HG03565 (cell line): ENCODE data around the gene ROBO1.

Experiments
- ATAC-seq: cut with Tn5 transposase; IDR thresholded peaks from one replicate; pipeline ENCODE4 v1.9.1; 2021; ENCODE audit warnings: mild to moderate bottlenecking, moderate library complexity; ENCODE audit not compliant: unreplicated experiment

ROBO1 gene

GRCh38 chr3:79672075-79672474 lies 95.7 kb downstream of the ROBO1 start:
- no peak for ATAC-seq

- ATAC-seq: no peak
Observed at GRCh38 chr3:79670178-79670577, 97.6 kb downstream of the ROBO1 start.

DNA sequence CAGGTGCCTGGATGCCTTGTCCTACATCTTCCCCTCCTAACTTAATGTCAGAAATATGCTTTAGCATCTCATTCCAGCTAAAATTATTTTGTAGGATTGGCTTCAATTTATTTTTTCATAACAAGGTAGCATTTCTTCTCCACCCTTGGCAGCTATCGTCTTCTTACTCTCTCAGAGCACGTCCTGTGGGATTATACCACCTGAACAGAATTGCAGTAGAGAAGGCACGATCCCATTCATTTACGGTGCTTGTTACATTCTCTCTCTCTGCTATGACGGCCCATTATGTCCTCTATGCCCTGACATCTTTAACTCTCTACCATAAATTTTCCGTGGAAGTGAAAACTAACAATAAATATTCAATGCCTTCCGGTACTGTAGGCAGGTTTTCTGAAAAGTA lies 103.3 kb downstream of the ROBO1 start:
- ATAC-seq: no peak

DNA sequence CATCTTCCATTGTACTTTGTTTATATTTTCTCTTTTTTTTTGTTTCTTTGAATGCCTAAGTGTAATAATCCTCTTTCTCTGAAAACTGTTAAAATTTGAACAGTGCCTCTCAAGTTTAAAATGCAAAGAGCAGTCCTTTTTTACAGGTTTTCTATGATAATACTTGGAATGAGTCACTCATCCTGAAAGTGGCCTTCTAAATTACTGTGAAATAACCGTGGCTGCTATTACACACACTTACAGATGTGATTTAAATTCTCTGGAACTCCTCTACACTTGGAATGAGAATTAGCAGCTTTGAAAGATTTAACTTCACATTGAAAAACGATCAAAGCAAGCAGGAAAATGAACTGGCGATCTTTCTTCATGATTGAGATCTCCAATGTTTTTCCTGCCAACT lies 105.9 kb downstream of the ROBO1 start:
- ATAC-seq: no peak

DNA sequence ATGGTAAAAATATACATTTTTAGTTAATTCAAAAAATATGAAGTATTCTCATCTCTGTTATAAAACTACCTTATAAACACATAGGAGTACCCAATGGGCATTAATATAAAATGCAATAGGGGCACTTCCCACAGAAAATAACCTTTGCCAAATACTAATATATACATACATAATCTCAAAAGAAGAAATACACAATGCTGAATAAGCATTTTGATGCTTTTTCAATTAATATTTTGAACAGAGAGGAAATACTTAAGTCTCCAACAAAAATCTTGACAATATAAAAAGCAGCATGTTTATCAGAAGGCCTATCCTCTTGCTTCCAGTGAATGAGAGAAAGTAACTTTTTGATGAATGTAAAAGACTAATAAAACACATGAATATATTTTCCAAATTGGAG lies 110.7 kb downstream of the ROBO1 start:
- ATAC-seq: no peak

DNA sequence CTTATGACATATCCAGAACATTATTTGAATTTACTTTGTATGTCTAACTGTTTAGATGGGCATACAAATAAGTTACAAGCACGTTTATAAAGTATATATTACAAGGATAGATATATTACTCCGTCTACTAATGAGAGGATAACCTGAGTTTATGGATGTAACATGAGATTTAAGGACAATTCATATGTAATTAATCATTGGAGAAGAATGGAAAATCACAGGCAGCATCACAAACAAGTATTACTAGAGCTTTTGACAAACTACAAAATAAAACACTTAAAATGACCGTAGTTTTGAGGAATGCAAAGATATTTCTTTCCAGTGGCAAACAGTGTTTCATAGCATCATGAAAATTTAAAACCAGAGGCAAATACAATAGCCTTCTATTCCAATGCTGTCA lies 113.8 kb downstream of the ROBO1 start:
- ATAC-seq: no peak

DNA sequence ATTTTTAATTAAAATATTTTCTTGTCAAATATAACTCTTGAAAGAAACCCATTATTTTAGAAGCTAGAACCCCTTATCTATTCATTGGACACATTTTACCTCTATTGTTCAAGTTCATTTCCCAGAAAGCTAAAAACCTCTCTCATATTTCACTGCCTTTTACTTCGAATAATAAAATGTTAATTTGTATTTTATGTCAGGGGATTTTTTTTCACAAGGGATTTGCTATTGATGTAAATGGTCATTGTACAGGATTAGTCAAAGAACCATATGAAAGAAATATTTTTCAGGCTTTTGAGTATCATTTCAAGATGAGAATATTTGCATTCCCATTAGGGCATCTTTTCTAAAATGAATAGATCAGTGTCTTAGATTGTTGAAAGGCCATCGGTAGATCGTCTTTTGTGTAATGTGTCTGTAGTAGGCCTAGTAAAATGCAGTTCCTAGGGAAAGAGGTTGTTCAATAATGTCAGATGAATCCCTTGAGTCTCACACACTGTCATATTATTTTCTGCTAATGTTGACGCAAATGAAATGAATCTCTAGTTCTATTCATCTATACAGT lies 114.5 kb downstream of the ROBO1 start:
- no peak for ATAC-seq

DNA sequence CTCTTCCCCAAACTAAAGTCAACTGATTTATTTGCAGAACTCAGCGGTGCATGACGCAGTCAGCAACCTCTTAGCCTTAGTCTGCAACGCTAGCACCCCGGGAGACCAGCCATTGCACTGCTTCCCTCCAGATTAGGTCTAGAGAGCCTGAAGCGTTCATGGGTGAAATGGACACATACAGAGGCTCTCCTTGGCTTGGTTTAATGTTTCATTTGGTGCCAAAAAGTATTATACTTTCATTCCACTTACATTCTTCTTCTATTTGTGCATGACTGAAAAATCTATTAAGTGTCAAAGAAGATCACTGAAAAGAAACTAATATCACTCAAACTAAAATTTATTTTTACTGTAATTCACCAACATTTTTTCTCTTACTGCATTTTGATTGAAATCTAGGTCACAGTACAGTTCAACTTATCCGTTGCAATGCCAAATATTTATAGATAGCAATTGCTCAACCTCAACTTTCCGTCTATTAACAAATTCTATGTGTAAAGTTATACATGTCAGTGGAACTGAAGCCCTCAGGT lies 116.2 kb downstream of the ROBO1 start:
- no peak for ATAC-seq

GRCh38 chr3:79639855-79640254 lies 127.9 kb downstream of the ROBO1 start:
- no peak for ATAC-seq

DNA sequence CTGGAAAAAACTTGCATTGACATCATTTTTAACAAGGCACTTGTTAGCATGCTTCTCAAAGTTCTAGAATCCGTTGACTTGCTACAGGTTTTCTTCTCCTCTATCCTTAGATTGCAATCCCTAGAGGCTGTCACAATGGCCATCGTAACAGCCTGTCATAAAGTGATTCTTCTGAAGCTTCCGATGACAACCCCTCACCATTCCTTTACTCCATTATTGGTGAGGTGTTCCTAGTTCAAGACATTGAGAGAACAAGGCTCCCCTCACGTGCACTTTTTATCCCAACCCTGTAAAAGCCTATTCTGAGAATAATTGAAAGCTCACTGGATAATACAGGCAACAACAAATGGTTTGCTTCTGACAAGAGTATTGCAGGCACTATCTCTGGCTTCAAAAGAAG lies 131.4 kb downstream of the ROBO1 start:
- ATAC-seq: no peak

- no peak for ATAC-seq
Observed at GRCh38 chr3:79632842-79633241, 135.0 kb downstream of the ROBO1 start.

DNA sequence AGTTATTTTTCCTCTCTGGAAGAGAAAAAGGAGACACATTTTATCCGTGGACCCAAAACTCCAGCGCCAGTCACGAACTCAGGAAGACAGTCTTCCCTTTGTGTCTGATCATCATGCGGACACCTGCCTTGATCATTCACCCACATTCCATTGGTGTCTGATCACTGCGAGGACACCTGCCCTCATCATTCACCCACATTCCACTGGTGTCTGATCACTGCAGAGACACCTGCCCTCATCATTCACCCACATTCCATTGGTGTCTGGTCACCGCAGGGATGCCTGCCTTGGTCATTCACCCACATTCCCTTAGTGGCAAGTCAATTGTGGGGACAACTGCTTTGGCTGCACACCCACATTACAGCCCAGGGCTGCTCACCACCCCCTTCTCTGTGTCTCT lies 148.9 kb downstream of the ROBO1 start:
- ATAC-seq: no peak

- no peak for ATAC-seq
Observed at GRCh38 chr3:79606414-79606813, 161.4 kb downstream of the ROBO1 start.

- ATAC-seq: no peak
Observed at GRCh38 chr3:79604681-79605080, 163.1 kb downstream of the ROBO1 start.

DNA sequence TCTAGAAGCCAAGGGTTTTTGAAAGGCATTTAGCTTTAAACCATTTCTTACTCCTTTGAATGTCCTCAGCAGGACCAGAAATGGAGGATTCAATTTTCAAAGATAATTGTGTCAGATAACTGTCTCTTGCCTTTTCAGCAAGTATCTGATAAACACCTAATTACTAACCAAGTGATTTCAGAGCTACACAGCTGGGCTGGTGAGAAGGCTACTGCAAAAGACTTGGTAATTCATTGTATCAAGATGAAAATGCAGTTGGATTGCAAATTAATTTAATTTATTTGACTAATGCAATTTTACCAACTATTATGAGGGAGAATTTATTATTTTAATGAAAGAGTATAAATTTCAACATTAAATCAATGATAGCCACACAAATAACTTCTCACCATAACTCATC lies 165.4 kb downstream of the ROBO1 start:
- ATAC-seq: no peak

- no peak for ATAC-seq
Observed at GRCh38 chr3:79598594-79598993, 169.2 kb downstream of the ROBO1 start.

DNA sequence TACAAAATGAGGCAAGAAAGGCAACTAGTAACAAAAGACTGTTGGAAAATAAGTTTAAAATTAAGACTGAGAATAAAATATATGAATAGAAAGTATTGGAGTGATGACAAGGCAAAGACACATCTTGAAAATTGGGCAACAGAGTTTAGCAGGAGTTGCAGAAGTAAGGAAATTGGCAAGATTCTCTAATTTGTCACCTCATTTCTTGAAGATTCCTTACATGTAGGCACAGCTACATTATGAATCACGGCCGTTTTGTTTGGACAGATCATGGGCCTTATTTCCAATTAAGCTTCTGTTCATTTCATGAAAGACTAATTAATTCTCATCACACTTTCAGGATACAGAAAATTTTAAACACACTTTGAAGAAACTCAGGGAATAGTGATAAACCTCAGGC lies 170.1 kb downstream of the ROBO1 start:
- ATAC-seq: no peak

- ATAC-seq: no peak
Observed at GRCh38 chr3:79587150-79587549, 180.6 kb downstream of the ROBO1 start.

GRCh38 chr3:79586232-79586631 lies 181.6 kb downstream of the ROBO1 start:
- ATAC-seq: no peak

DNA sequence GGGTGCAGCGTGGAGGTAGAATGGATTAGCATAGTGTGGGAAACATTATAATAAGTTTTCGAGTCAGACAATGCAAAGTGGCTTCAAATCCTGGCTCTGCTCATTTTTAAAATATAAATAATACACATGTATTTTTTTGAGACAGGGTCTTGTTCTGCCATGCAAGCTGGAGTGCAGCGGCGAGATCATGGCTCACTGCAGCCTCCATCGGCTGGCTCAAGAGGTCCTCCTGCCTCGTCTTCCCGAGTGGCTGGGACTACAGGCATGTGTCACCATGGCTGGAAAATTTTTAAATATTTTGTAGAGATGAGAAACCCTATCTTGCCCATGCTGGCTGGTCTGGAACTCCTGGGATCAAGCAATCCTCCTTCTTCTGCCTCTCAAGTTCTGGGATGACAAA lies 194.9 kb downstream of the ROBO1 start:
- ATAC-seq: no peak

GRCh38 chr3:79568938-79569337 lies 198.9 kb downstream of the ROBO1 start:
- ATAC-seq: no peak

GRCh38 chr3:79564192-79564591 lies 203.6 kb downstream of the ROBO1 start:
- ATAC-seq: peak; percentile 86

DNA sequence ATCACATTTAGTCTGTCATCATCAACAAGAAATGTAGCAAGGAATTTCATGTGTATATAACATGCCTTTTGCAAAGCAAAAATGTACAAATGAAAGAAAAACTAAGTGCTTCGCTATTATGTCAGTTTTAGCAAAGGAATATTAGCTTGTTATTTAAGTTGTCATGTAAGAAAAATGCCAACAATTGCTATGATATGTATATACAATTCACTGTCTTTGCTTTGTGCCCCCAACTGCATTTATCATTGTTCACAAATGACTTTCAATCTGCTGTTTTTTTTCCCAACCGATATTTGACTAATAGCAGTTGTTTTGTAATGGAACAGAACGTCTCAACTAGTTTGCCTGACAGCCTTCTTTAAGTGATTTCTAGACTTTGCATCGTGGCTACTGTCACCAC lies 207.1 kb downstream of the ROBO1 start:
- no peak for ATAC-seq
